NT2/D1 (cell line): Measurements from ENCODE around the gene DYSF.

Experiments
- DNase-seq: peaks from one replicate; pipeline ENCODE4 v3.0.0-alpha.2; 2011; ENCODE audit warnings: low read depth, low spot score
- H3K27me3 ChIP-seq: 2 replicates; pipeline ENCODE4 v1.6.0; 2011; ENCODE audit warnings: mild to moderate bottlenecking; ENCODE audit not compliant: insufficient read length, insufficient read depth
- H3K36me3 ChIP-seq: 2 replicates; pipeline ENCODE4 v1.6.1; 2011; ENCODE audit warnings: mild to moderate bottlenecking, low read length, mixed read lengths; ENCODE audit not compliant: insufficient read depth, insufficient read length
- H3K4me1 ChIP-seq: 2 replicates; pipeline ENCODE4 v1.5.1; 2011; ENCODE audit not compliant: insufficient read depth, insufficient read length
- H3K4me3 ChIP-seq: 2 replicates; pipeline ENCODE4 v1.5.1; 2011; ENCODE audit warnings: low read depth; ENCODE audit not compliant: insufficient read length
- H3K9ac ChIP-seq: 2 replicates; pipeline ENCODE4 v1.6.0; 2011; ENCODE audit warnings: low read depth; ENCODE audit not compliant: insufficient read length
- H3K9me3 ChIP-seq: 2 replicates; pipeline ENCODE4 v1.5.1; 2011; ENCODE audit warnings: mild to moderate bottlenecking, low read length; ENCODE audit not compliant: insufficient read depth
- SUZ12 ChIP-seq: IDR thresholded peaks from 2 replicates; pipeline ENCODE4 v1.6.1; 2011; ENCODE audit not compliant: insufficient read length, insufficient read depth; ENCODE audit errors: extremely low read depth
- YY1 ChIP-seq: IDR thresholded peaks from 2 replicates; pipeline ENCODE4 v1.6.1; 2011; ENCODE audit not compliant: insufficient read length, insufficient read depth
- ZNF274 ChIP-seq: IDR thresholded peaks from 2 replicates; pipeline ENCODE4 v1.6.1; 2011; ENCODE audit warnings: mild to moderate bottlenecking, low read depth, low read length

Gene DYSF

GRCh38 chr2:71451705-71452104 is 1.7 kb upstream of the DYSF start:
- DNase-seq = no peak
- TF ChIP-seq ZNF274 (no peak), SUZ12 (no peak), YY1 (no peak)
- Histone ChIP-seq H3K4me3 (no peak overlapping the region), H3K27me3 (peaks cover 11% of the 10 kb centered on the region), H3K9ac (no peak overlapping the region), H3K9me3 (no peaks in the 10 kb centered on the region), H3K4me1 (peaks cover 10% of the 10 kb centered on the region), H3K36me3 (no peaks in the 10 kb centered on the region)

- Histone ChIP-seq H3K4me1 (peaks cover 13% of the 10 kb centered on the region), H3K9me3 (no peaks in the 10 kb centered on the region), H3K4me3 (no peak overlapping the region), H3K9ac (no peak overlapping the region), H3K27me3 (peaks cover 11% of the 10 kb centered on the region), H3K36me3 (no peaks in the 10 kb centered on the region)
- no peak for TF ChIP-seq SUZ12
- TF ChIP-seq YY1 = no peak
- no peak for TF ChIP-seq ZNF274
- peak; percentile 33 for DNase-seq
These were observed 796 bp upstream of the DYSF start for GRCh38 chr2:71452565-71452964.

- H3K4me1 ChIP-seq = peaks cover 13% of the 10 kb centered on the region
- H3K36me3 ChIP-seq = peaks cover 6% of the 10 kb centered on the region
- no peaks in the 10 kb centered on the region for H3K9me3 ChIP-seq
- DNase-seq = no peak
- peaks cover 11% of the 10 kb centered on the region for H3K27me3 ChIP-seq
- peak overlapping the region; percentile 74 for H3K9ac ChIP-seq
- TF ChIP-seq YY1 (no peak), SUZ12 (no peak), ZNF274 (no peak)
- H3K4me3 ChIP-seq = peak overlapping the region; percentile 55
These were observed 1.1 kb downstream of the DYSF start for GRCh38 chr2:71454221-71455010.

GRCh38 chr2:71455011-71455740 is 1.8 kb downstream of the DYSF start:
- Histone ChIP-seq H3K9ac (peak overlapping the region; percentile 74), H3K4me1 (peaks cover 13% of the 10 kb centered on the region), H3K36me3 (peaks cover 6% of the 10 kb centered on the region), H3K9me3 (no peaks in the 10 kb centered on the region), H3K27me3 (peaks cover 11% of the 10 kb centered on the region), H3K4me3 (no peak overlapping the region)
- TF ChIP-seq SUZ12 (no peak), YY1 (no peak), ZNF274 (no peak)
- peak; percentile 18 for DNase-seq

GRCh38 chr2:71455741-71456569 is 2.6 kb downstream of the DYSF start:
- Histone ChIP-seq H3K4me3 (no peak overlapping the region), H3K27me3 (peaks cover 11% of the 10 kb centered on the region), H3K36me3 (peaks cover 6% of the 10 kb centered on the region), H3K9me3 (no peaks in the 10 kb centered on the region), H3K9ac (peak overlapping the region; percentile 16), H3K4me1 (peaks cover 13% of the 10 kb centered on the region)
- peak; percentile 86 for DNase-seq
- TF ChIP-seq SUZ12 (no peak), YY1 (no peak), ZNF274 (no peak)

- no peak overlapping the region for H3K9ac ChIP-seq
These were observed 3.3 kb downstream of the DYSF start for GRCh38 chr2:71456617-71457016.

More at GRCh38 chr2:71456617-71457016, 3.3 kb downstream of the DYSF start:
- Histone ChIP-seq H3K36me3 (peaks cover 6% of the 10 kb centered on the region), H3K4me3 (no peak overlapping the region), H3K27me3 (peaks cover 11% of the 10 kb centered on the region), H3K4me1 (peaks cover 13% of the 10 kb centered on the region), H3K9me3 (no peaks in the 10 kb centered on the region)
- no peak for TF ChIP-seq YY1
- no peak for TF ChIP-seq SUZ12
- no peak for TF ChIP-seq ZNF274
- DNase-seq = no peak
